ENCODE results near the gene NYAP1. TPM values are rescaled to one million over a fixed set of nuclear protein-coding genes. Genes with fewer than 3 reads are reported as not detected.
A peak's percentile ranks its signal among the peaks of the same experiment; 100 is the strongest.

NYAP1 gene
- total RNA-seq, 4 donors from 2014 or later = 8.8 to 21.3 (median 11.4) TPM

DNA sequence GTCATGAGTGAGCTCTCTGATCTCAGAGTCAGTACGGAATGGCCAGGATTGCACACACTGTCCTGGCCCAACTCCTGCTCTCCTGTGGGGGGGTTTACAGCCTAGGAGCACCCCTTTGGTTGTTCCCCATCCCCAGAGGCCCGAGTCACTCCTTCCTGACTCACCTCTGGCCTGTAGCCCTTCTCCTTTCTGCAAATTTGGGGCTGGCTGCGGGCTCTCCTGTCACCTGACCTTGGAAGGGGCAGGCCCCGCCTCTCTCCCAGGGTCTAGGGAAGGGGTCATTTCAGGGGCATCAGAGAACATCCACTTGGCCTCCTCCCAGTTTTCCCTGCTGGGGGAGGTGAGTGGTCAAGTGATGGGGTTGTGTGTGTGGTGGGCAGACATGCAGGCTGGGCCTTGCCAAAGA is 1.7 kb downstream of the NYAP1 start:
- no peak for DNase-seq (ENCODE audit: low spot score in 2 of 2)
- Histone ChIP-seq H3K36me3 (peaks cover 0 to 25% (median 0%) of the 10 kb centered on the region in 3 donors), H3K4me3 (peak overlapping the region in 1 of 4 donors; percentile 78), H3K4me1 (peaks cover 0 to 60% (median 17%) of the 10 kb centered on the region in 4 donors), H3K9me3 (no peaks in the 10 kb centered on the region), H3K27ac (peak overlapping the region in 3 of 4 donors; percentile 72 to 93 (median 83)), H3K27me3 (no peaks in the 10 kb centered on the region)
- 57 to 68% methylated on average over 3 of the region's 4 CpGs for WGBS, 2 donors
- no peak for TF ChIP-seq POLR2A (IDR thresholded peaks at IDR 0.05)
- TF ChIP-seq, protein P1, sequence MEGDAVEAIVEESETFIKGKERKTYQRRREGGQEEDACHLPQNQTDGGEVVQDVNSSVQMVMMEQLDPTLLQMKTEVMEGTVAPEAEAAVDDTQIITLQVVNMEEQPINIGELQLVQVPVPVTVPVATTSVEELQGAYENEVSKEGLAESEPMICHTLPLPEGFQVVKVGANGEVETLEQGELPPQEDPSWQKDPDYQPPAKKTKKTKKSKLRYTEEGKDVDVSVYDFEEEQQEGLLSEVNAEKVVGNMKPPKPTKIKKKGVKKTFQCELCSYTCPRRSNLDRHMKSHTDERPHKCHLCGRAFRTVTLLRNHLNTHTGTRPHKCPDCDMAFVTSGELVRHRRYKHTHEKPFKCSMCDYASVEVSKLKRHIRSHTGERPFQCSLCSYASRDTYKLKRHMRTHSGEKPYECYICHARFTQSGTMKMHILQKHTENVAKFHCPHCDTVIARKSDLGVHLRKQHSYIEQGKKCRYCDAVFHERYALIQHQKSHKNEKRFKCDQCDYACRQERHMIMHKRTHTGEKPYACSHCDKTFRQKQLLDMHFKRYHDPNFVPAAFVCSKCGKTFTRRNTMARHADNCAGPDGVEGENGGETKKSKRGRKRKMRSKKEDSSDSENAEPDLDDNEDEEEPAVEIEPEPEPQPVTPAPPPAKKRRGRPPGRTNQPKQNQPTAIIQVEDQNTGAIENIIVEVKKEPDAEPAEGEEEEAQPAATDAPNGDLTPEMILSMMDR (IDR thresholded peaks at IDR 0.05) = no peak

DNA sequence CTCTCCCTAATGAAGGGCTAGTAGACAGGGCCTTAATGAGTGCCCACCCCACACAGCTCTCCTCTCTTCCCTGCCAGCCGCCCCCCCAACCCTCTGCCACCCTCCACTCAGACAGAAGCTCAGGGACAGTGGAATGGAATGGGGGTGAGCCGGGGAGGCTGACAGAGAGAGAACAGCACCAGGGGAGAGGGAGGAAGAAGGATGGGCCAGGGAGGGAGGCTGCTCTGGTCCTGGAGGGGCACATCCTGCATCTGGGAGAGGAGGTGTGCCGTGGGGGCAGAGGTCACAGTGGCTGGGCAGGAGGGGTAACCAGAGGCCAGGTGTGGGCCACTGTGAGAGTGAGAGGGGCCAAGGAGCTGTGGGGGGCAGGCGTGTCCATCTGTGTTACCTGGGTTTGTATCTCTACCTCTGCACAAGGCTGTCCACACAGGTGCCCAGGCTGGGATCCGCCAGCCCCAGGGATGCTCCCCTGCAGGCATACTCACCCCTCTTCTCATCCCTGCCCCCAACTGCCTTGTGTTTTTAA is 2.4 kb downstream of the NYAP1 start:
- H3K9me3 ChIP-seq = no peaks in the 10 kb centered on the region
- DNase-seq (ENCODE audit: low spot score in 2 of 2) = no peak
- WGBS, 2 donors = 87% methylated on average over 5 of the region's 5 CpGs
- peaks cover 0 to 31% (median 0%) of the 10 kb centered on the region in 3 donors for H3K36me3 ChIP-seq
- H3K4me1 ChIP-seq = peaks cover 0 to 59% (median 17%) of the 10 kb centered on the region in 4 donors
- peak overlapping the region in 1 of 4 donors; percentile 93 for H3K27ac ChIP-seq
- TF ChIP-seq POLR2A (IDR thresholded peaks at IDR 0.05) (no peak), EP300 (IDR thresholded peaks at IDR 0.05) (no peak)
- TF ChIP-seq, protein P1 (IDR thresholded peaks at IDR 0.05) = no peak
- H3K4me3 ChIP-seq = no peak overlapping the region
- no peaks in the 10 kb centered on the region for H3K27me3 ChIP-seq

DNA sequence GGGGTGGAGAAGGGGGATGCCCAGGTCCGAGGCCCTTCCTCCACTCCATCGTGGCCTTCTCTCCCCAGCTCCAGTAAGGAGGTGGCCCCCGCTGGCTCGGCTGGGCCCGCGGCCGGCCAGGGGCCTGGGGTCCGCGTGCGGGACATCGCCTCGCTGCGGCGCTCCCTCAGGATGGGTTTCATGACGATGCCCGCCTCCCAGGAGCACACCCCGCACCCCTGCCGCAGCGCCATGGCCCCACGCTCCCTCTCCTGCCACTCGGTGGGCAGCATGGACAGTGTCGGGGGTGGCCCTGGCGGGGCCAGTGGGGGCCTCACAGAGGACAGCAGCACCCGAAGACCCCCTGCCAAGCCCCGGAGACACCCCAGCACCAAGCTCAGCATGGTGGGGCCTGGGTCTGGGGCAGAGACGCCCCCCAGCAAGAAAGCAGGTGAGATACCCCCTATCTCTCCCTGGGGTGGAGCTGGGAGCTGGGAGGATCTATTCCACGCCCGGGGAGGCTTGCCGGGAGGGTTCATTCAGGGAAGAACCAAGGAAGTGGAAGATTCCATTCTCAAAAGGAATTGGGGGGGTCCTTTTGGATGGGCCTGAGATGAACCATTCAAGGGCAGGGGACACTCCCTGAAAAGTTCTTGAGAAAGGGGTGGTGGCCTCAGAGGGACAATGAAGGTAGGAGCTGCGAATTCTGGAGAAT is 3.2 kb downstream of the NYAP1 start:
- Histone ChIP-seq H3K27me3 (no peaks in the 10 kb centered on the region), H3K9me3 (no peaks in the 10 kb centered on the region), H3K36me3 (peaks cover 0 to 31% (median 0%) of the 10 kb centered on the region in 3 donors), H3K27ac (no peak overlapping the region), H3K4me1 (peaks cover 0 to 54% (median 17%) of the 10 kb centered on the region in 4 donors), H3K4me3 (no peak overlapping the region)
- no peak for DNase-seq (ENCODE audit: low spot score in 2 of 2)
- 47 to 82% methylated on average over 8 to 22 of the region's 30 CpGs for WGBS, 2 donors
- no peak for TF ChIP-seq POLR2A (IDR thresholded peaks at IDR 0.05)
- TF ChIP-seq, protein P1 (IDR thresholded peaks at IDR 0.05) = no peak
- no peak for TF ChIP-seq EP300 (IDR thresholded peaks at IDR 0.05)

DNA sequence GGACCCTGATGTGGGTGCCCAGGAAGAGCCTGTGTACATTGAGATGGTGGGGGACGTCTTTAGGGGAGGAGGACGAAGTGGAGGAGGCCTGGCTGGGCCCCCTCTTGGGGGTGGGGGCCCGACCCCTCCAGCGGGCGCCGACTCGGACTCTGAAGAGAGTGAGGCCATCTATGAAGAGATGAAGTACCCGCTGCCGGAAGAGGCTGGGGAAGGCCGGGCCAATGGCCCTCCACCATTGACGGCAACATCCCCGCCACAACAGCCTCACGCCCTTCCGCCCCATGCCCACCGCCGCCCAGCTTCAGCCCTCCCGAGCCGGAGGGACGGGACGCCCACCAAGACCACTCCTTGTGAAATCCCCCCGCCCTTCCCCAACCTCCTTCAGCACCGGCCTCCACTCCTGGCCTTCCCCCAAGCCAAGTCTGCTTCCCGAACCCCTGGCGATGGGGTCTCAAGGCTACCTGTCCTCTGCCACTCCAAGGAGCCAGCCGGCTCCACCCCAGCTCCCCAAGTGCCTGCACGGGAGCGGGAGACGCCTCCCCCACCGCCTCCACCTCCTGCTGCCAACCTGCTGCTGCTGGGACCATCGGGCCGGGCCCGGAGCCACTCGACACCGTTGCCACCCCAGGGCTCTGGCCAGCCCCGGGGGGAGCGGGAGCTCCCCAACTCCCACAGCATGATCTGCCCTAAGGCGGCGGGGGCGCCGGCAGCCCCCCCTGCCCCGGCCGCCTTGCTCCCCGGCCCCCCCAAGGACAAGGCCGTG is 4.8 kb downstream of the NYAP1 start:
- peaks cover 0 to 31% (median 0%) of the 10 kb centered on the region in 3 donors for H3K36me3 ChIP-seq
- H3K4me3 ChIP-seq = no peak overlapping the region
- no peaks in the 10 kb centered on the region for H3K9me3 ChIP-seq
- no peak for DNase-seq (ENCODE audit: low spot score in 2 of 2)
- no peaks in the 10 kb centered on the region for H3K27me3 ChIP-seq
- 90 to 91% methylated on average over 32 to 39 of the region's 44 CpGs for WGBS, 2 donors
- TF ChIP-seq, protein P1 (IDR thresholded peaks at IDR 0.05) = no peak
- no peak for TF ChIP-seq EP300 (IDR thresholded peaks at IDR 0.05)
- TF ChIP-seq POLR2A (IDR thresholded peaks at IDR 0.05) = no peak
- H3K27ac ChIP-seq = no peak overlapping the region
- peaks cover 0 to 50% (median 11%) of the 10 kb centered on the region in 4 donors for H3K4me1 ChIP-seq
